GF-D8 (cell line): ENCODE results near the gene PPP1R10.

Experiments
- DNase-seq: peaks from one replicate; lab custom pipeline; 2025; lab: John Stamatoyannopoulos, UW

Gene PPP1R10

DNA sequence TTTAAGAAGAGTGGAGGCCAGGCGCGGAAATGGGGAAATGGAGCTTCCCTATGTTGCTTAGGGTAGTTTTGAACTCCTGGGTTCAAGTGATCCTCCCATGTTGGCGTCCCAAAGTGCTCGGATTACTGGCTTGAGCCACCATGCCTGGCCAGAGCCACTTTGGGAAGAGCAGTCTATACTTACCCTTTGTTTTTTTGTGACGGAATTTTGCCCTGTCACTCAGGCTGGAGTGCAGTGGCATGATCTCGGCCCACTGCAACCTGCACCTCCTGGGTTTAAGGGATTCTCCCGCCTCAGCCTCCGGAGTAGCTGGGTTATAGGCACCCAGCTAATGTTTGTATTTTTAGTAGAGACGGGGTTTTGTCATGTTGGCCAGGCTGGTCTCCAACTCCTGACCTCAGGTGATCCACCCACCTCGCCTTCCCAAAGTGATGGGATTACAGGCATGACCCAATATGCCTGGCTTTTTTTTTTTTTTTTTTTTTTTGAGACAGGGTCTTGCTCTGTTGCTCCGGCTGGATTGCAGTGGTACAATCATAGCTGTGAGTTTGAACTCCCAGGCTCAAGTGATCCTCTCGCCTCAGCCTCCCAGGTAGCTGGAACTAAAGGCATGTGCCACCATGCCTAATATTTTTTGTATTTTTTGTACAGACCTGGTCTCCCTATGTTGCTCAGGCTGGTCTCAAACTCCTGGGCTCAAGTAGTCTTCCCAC lies 18.0 kb downstream of the PPP1R10 start:
- no peak for DNase-seq

GRCh38 chr6:30597315-30598144 lies 19.5 kb downstream of the PPP1R10 start:
- DNase-seq = peak; percentile 16

- no peak for DNase-seq
These were observed 24.8 kb downstream of the PPP1R10 start for GRCh38 chr6:30592287-30592686.

DNA sequence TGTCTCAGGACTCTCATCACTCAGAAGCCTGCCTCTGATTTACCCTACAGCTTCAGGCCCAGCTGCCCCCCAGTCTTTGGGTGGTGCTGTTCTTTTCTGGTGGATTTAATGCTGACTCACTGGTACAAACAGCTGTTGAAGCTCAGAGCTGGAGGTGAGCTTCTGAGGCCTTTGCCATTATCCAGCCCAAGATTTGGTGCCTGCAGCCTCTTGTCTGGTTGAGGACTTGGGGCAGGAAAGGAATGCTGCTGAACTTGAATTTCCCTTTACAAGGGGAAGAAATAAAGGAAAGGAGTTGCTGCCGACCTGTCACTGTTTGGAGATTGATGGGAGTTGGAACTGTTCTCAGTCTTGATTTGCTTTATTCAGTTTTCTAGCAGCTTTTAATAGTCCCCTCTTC lies 26.0 kb downstream of the PPP1R10 start:
- no peak for DNase-seq

- DNase-seq = no peak
These were observed 26.5 kb downstream of the PPP1R10 start for GRCh38 chr6:30590509-30590908.

DNA sequence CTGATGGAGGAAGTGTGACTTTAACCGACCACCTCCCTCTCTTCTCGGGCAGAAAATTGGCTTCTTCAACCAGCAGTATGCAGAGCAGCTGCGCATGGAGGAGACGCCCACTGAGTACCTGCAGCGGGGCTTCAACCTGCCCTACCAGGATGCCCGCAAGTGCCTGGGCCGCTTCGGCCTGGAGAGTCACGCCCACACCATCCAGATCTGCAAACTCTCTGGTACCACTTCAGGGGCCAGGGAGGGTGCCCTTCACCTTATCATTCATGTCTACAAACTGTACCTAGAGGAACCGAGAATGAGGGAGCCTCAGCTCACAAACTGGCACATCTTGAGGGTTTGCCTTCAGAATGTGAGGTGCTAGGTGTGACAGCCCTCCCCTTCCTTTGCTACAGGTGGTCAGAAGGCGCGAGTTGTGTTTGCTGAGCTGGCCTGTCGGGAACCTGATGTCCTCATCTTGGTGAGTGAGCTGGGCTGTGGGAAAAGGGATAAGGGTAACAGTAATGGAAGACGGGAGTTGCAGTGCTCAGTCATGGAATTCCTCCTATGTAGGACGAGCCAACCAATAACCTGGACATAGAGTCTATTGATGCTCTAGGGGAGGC lies 27.2 kb downstream of the PPP1R10 start:
- DNase-seq = no peak

DNA sequence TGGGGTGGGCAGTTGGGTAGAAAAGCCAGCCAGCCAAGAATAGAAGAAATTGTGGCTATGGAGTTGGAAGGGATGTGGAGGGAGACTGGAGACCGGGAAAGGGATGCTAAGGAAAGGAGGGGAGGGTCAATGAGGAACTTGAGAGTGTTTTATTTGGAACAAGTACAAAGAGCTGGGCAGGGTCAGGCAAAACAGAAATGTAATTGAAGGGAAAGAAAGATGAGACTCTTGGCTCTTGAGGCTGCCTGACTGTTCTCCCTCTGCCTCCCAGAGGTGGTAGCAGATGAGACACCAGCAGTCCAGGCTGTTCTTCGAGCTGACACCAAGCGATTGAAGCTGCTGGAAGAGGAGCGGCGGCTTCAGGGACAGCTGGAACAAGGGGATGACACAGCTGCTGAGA lies 33.1 kb downstream of the PPP1R10 start:
- no peak for DNase-seq

GRCh38 chr6:30578051-30578450 lies 39.0 kb downstream of the PPP1R10 start:
- no peak for DNase-seq

DNA sequence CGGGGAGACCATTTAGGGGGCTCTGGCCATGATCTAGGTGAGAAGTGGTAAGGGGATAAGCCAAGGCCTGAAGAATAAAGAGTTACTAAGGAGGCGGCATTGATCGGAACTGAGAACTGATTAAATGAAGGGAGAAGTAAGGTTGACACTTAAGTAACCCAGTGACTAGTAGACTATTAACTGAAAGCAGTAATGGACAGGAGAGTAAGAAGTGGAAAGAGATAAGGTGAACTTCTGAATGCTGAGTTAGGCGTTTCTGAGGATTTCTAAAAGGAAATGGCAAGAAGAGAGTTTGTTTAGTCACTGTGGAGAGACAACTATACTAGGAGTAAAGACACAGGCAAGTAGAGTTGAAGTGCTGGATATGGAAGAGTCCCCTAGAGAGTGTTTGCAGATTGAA lies 43.9 kb downstream of the PPP1R10 start:
- DNase-seq = no peak

DNA sequence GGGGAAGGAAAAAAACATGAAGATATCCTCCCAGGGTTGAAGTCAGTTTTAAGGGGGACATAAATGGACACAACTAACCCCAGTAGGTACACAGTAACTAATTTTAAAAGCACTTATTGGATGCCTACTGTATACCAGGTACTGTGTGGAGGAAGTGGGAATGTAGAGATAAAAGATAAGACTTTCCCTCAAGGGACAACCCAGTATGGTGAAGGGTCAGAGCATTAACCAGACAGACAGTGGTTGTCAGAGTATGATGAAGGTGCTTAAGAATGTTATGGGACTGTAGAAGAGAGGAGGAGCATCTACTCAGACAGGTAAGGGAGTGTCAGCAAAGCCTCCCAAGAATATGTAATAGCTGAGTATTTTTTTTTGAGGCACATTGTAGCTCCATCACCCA lies 44.9 kb downstream of the PPP1R10 start:
- no peak for DNase-seq

GRCh38 chr6:30571762-30572082 lies 45.3 kb downstream of the PPP1R10 start:
- DNase-seq = no peak

DNA sequence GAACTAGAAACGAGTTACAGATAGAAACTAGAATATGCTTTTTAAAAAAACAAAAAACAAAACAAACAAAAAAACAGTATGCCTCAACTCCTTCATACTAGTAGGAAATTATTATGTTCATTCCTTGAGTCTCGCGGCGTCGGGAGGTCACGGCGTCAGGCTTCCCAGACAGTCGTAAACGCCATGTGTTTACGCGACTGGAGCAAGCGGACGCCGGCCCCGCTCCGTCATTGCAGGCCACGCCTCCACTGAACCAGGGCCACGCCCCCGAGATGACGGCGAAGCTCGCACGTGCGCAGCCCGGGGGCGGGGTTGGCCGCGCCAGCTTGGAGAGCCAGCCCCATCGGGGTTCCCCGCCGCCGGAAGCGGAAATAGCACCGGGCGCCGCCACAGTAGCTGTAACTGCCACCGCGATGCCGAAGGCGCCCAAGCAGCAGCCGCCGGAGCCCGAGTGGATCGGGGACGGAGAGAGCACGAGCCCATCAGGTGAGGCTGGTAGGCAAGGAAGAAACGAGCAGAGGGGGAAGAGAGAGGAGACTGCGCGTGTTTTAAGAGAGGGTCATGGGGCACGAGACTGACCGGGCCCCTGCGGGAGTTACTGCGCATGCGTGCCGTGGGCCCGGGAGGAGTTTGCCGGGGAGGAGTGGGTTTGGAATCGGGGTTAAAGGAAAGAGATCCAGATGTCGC lies 45.8 kb downstream of the PPP1R10 start, which contains the start of gene ABCF1:
Gene ABCF1, plus strand, starts transcription at position 368 of the 687 bp plus-strand sequence. Its CDS starts 46 bp downstream, at position 414.
- peak; percentile 85 for DNase-seq

- DNase-seq = no peak
These were observed 46.3 kb downstream of the PPP1R10 start for GRCh38 chr6:30570740-30571074.

DNA sequence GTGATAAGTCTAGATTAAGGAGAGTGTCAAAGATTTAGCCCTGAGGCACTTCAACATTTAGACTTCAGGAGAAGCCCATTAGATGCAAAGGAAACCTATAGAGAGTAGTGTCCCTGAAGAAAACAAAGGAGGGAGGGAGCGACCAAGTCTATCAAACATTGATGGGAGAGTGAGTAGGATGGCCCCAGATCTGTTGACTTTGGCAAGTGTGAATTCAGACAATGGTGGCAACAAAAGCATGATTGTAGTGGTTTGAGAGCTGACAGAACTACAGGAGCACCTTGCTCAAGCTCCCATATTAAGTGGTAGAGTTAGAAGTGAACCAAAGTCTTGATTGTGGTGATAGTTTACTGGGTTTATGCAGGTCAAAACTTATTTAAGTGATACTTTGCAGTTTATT lies 46.8 kb downstream of the PPP1R10 start:
- DNase-seq = no peak

GRCh38 chr6:30568245-30568644 lies 48.8 kb downstream of the PPP1R10 start:
- no peak for DNase-seq

DNA sequence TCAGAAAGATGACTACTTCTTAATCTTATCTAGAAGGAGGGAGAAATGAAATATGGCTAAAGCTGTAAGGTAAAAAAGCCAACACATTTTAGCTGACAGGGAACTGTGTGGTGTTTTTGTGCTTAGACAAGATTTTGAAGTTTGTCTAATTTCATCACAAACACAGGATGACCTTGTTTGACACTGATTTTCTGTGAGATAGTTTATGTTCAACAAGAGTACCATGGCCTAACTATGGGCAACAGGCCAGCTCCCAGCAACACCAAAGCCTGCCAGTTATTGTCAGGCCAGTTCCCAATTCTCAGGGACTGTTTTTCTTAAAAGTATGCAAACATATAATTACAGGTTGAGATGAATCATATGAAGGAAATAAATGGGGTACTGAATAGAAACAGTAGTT lies 51.3 kb downstream of the PPP1R10 start:
- no peak for DNase-seq

GRCh38 chr6:30564114-30564513 lies 52.9 kb downstream of the PPP1R10 start:
- DNase-seq = no peak

DNA sequence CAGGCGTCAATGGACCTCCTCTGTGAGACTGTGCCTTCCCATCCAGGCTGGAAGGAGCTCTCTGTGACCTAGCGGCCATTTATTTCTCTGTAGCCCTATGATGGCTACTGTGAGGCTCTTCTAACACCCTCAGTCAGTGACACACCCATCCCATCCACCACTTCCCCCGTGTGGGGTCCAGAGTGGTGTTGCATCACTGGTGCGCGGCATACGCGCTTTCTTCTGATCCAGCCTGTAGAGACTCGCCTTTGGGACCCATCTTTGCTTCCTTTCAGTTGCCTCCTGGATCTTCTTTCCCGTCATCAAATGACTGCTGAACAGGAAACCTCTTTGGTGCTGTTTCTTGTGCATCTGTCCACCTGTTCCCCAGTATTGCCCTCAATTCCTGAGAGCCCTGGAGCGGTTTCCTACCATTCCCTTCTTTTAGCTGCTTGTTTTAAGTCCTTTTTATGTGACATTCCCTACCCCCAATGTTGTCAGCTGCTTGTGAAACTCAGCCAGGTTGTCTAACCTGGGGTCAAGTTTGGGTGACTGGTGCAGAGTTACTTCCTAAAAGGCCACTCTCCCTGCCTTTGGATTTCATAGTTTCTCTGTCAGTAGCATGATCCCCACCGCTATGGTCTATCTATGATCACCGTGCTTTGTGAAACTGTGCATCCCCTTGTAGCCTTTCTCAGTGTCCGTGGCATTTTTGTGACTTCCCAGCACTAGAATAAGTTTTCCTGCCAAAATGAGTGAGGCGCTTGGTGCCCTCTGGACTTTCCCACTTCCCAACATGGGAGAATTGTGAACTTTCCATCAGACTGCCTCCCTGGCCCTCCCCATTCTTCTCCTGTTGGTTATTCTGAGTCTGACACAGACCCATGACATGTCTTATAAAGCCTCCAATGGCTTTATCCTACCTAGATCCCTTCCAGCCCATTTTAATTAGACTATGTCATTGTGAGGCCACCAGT lies 54.3 kb downstream of the PPP1R10 start:
- DNase-seq = no peak

DNA sequence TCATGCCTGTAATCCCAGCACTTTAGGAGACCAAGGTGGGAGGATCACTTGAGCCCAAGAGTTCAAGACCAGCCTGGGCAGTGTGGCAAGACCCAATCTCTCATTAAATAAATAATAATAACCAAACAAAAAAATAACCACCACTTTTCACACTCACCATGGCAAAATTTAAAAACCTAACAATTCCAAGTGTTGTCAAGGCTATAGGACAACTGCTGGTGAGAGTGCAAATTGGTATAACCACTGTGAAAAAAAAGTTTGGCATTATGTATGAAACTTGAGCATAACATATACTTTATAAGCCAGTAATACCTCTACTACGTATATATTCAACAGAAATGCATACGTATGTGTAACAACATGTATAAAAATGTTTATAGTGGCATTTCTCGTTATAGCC lies 56.1 kb downstream of the PPP1R10 start:
- no peak for DNase-seq

GRCh38 chr6:30557683-30557981 lies 59.4 kb downstream of the PPP1R10 start:
- peak; percentile 36 for DNase-seq

DNA sequence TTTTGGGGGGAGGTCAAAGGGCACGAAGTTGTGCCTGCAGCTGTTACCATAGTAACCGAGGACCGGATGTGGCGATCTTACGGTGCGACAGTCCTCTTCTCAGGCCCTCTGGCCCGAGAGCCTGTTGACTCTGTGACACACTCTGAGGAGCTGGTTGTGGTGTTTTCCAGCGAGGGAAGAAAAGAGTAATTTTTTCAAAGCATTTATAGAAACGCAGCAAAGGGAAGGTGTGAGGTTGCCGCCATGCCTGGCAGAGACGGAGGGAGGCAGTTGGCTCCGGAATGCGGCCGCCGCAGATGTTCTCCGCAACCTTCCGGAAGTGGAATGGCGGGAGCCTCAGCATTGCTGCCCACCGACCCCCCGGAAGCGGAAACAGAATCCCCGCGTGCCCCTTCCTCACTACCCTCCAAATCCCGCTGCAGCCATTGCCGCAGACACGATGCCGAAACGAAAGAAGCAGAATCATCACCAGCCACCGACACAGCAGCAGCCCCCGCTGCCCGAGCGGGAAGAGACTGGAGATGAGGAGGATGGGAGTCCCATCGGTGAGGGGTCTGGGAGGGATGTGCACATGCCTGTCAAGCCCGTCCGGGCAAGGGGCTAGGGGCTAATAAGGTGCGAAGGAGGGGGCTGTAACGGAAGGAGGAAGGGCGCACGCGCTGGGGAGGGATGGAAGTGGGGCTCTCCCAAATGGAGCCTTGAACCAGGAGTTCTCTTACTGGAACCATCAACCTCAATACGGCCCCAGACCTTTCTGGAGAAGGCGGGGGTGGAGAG lies 59.9 kb downstream of the PPP1R10 start, which contains the start of gene PRR3:
Gene PRR3, plus strand, starts transcription at position 390 of the 777 bp plus-strand sequence. Its CDS starts 50 bp downstream, at position 440.
- DNase-seq = peak; percentile 74
